Liver (tissue), 3 donors: Measurements from ENCODE around the gene MCF2L2.
"Not testable (repeated sequence)": the region's sequence is repeated elsewhere in the genome, so short reads cannot be mapped to it uniquely, and the experiment has no call there.

Experiments used
- ATF3 ChIP-seq: IDR thresholded peaks from 2 replicates; pipeline ENCODE4 v1.6.1; 2016; ENCODE audit warnings: antibody characterized with exemption
- CTCF ChIP-seq: fragments of 150-350 bp; IDR thresholded peaks from 2 replicates; pipeline ENCODE4 v1.5.1; 2017; ENCODE audit warnings: improper control_type of control experiment, low read depth, low read length; ENCODE audit not compliant: missing input control
- GABPA ChIP-seq, 2 donors: IDR thresholded peaks in 1 of 2; conservative IDR thresholded peaks in 1 of 2; 2 replicates each; pipeline ENCODE4 v1.6.1; 2016; ENCODE audit warnings: antibody characterized with exemption in 2 of 2, mild to moderate bottlenecking in 1 of 2, moderate library complexity in 1 of 2
- NR2F2 ChIP-seq: IDR thresholded peaks from 2 replicates; pipeline ENCODE4 v1.6.1; 2016; ENCODE audit warnings: antibody characterized with exemption
- RAD21 ChIP-seq, 2 donors: IDR thresholded peaks; 2 replicates each; pipeline ENCODE4 v1.6.1; 2016; ENCODE audit warnings: antibody characterized with exemption in 2 of 2, mild to moderate bottlenecking in 2 of 2
- REST ChIP-seq: IDR thresholded peaks from 2 replicates; pipeline ENCODE4 v1.6.1; 2016; ENCODE audit warnings: antibody characterized with exemption, mild to moderate bottlenecking
- SP1 ChIP-seq: IDR thresholded peaks from 2 replicates; pipeline ENCODE4 v1.6.1; 2018; ENCODE audit warnings: antibody characterized with exemption, mild to moderate bottlenecking
- donor health status: healthy.
- donor health status: healthy.

- not testable (repeated sequence) for TF ChIP-seq CTCF; ATF3; RAD21 (IDR thresholded peaks at IDR 0.05); NR2F2; REST; SP1; GABPA (IDR thresholded peaks at IDR 0.05 in 1 of 2, conservative IDR thresholded peaks at IDR 0.05 in 1 of 2)
Measured at GRCh38 chr3:183475764-183476162, 47.3 kb upstream of the MCF2L2 start.
